Measurements from ENCODE around the gene FNIP1. TPM values are rescaled to one million over a fixed set of nuclear protein-coding genes. Genes with fewer than 3 reads are reported as not detected.
A peak's percentile ranks its signal among the peaks of the same experiment; 100 is the strongest.

FNIP1 gene
- total and polyA plus RNA-seq, 2 experiments from 2014 or later, result 20.7 to 73.4 TPM

DNA sequence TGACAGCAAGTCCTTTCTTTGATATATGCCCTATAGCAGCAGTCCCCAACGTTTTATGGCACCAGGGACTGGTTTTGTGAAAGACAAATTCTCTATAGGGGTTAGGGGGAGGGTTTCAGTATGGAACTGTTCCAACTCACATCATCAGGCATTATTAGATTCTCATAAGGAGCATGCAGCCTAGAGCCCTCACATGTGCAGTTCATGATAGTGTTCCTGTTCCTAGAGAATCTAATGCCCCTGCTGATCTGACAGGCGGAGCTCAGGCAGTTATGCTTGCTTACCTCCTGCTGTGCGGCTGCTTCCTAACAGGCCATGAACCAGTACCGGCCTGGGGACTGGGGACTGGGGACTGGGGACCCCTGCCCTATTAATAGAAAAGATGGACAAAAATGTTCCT is 159.1 kb downstream of the FNIP1 start:
- no peaks in the 10 kb centered on the region for H3K9me3 ChIP-seq (ENCODE audit: low read depth)
- no peak overlapping the region for H3K4me2 ChIP-seq
- H3K4me1 ChIP-seq (ENCODE audit: insufficient read depth), result peaks cover 15% of the 10 kb centered on the region
- no peaks in the 10 kb centered on the region for H3K36me3 ChIP-seq (replicated peaks; ENCODE audit: insufficient read depth, low read depth)
- no peaks in the 10 kb centered on the region for H4K20me1 ChIP-seq (ENCODE audit: insufficient read depth, poor library complexity, severe bottlenecking)
- no peak for DNase-seq (ENCODE audit: low spot score)
- H3K27ac ChIP-seq, result no peak overlapping the region
- no peak overlapping the region for H3K4me3 ChIP-seq
- 88% methylated on average over 4 of the region's 4 CpGs for WGBS (ENCODE audit: low lambda C conversion rate, missing lambda C conversion rate)
- no peaks in the 10 kb centered on the region for H3K27me3 ChIP-seq
- H3K79me2 ChIP-seq, result peaks cover 15% of the 10 kb centered on the region
- no peak overlapping the region for H2AFZ ChIP-seq
- TF ChIP-seq EZH2phosphoT487 (IDR thresholded peaks at IDR 0.05; ENCODE audit: low read depth, severe bottlenecking, unreplicated experiment) (no peak), EZH2 (IDR thresholded peaks at IDR 0.05; ENCODE audit: borderline replicate concordance) (no peak)
- TF ChIP-seq, protein P1, sequence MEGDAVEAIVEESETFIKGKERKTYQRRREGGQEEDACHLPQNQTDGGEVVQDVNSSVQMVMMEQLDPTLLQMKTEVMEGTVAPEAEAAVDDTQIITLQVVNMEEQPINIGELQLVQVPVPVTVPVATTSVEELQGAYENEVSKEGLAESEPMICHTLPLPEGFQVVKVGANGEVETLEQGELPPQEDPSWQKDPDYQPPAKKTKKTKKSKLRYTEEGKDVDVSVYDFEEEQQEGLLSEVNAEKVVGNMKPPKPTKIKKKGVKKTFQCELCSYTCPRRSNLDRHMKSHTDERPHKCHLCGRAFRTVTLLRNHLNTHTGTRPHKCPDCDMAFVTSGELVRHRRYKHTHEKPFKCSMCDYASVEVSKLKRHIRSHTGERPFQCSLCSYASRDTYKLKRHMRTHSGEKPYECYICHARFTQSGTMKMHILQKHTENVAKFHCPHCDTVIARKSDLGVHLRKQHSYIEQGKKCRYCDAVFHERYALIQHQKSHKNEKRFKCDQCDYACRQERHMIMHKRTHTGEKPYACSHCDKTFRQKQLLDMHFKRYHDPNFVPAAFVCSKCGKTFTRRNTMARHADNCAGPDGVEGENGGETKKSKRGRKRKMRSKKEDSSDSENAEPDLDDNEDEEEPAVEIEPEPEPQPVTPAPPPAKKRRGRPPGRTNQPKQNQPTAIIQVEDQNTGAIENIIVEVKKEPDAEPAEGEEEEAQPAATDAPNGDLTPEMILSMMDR (IDR thresholded peaks at IDR 0.05; ENCODE audit: poor library complexity), result no peak
- no peaks in the 10 kb centered on the region for H3K9me2 ChIP-seq (replicated peaks; ENCODE audit: insufficient read depth)

DNA sequence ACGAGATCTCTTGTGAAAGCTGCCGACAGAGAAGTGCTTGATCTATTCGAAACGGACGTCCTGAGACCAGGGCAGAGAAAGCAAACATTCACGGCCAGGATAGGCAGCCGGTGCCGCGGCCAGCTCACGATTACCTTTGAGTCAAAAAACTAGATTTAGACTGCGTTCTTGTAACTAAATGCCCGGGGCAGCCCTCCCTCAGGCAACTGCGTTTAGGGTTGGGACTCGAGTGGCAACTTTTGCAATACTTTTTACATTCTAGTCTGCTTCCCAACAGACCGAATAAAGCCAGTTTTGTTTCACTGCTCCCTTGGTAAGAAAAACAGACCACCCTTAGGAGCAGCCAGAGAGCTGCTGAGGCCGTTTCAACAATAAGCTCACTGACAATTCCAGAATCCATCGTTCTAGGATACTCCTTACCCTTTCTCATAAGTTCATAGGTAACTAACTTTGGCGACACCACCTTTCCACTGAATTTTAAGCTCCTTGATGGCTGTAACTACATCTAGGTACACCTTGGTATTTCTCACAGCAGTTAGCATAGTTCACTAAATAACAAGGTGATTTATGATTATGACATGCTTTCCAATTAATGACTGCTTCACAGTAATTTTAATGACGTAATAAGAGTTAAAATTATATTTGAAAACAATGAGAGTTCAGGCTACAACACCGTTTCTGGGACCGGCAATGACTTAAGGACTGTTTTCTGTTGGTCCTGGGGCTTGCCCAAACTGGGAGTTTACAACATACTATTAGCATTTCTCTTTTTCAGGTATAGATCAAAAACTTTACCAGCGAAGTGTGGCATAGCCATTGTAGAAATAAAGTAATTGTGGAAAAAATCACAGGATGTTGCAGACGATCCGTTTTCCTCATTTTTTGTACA is 160.9 kb downstream of the FNIP1 start:
- Histone ChIP-seq H3K36me3 (replicated peaks; ENCODE audit: insufficient read depth, low read depth) (no peaks in the 10 kb centered on the region), H3K27ac (peak overlapping the region; percentile 98), H4K20me1 (ENCODE audit: insufficient read depth, poor library complexity, severe bottlenecking) (no peaks in the 10 kb centered on the region), H2AFZ (peak overlapping the region; percentile 53), H3K79me2 (peaks cover 33% of the 10 kb centered on the region), H3K4me2 (peak overlapping the region; percentile 85), H3K9me3 (ENCODE audit: low read depth) (no peaks in the 10 kb centered on the region), H3K4me3 (peak overlapping the region; percentile 41), H3K4me1 (ENCODE audit: insufficient read depth) (peaks cover 19% of the 10 kb centered on the region), H3K27me3 (no peaks in the 10 kb centered on the region), H3K9me2 (replicated peaks; ENCODE audit: insufficient read depth) (no peaks in the 10 kb centered on the region)
- WGBS (ENCODE audit: low lambda C conversion rate, missing lambda C conversion rate), result 4% methylated on average over 24 of the region's 24 CpGs
- DNase-seq (ENCODE audit: low spot score), result peak; percentile 9
- TF ChIP-seq EZH2 (IDR thresholded peaks at IDR 0.05; ENCODE audit: borderline replicate concordance), result no peak
- no peak for TF ChIP-seq EZH2phosphoT487 (IDR thresholded peaks at IDR 0.05; ENCODE audit: low read depth, severe bottlenecking, unreplicated experiment)
- TF ChIP-seq, protein P1 (IDR thresholded peaks at IDR 0.05; ENCODE audit: poor library complexity), result no peak

DNA sequence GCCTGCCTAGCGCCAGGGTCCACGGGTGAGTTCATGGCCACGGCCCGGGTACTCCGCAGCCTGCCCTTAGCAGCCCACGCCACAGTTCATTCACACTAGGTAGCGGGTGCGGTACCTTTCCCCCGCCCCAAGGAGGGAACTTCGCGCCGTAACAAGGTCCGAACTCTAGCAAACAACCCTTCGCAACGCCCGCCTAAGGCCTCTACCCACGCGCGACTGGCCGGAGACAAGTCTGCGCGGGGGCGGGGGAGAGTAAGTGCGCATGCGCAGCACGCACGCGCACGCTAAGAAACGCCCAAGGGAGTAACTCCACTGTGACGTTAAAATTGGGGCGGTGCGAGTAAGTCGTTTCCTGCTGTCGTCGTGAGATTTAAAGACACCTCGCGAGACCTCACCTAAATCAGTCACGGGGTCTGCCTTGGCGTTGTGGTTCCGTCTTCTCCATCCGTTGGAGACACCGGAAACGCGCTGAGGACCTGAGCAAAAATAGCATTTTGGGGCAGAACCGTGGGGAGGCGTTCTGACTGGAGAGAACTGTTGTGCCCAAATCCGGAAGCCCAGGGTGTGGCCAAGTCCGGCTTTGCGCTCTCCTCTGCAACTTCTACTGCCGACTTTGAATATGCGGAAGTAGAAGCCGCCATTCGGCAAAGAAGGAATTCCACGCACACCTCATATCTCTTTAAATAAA is 161.7 kb downstream of the FNIP1 start, which contains the start of gene RAPGEF6:
Gene RAPGEF6 (minus strand): TSS at position 234 of the 688 bp plus-strand sequence. CDS start 199 bp downstream, at position 35.
- peaks cover 22% of the 10 kb centered on the region for H3K4me1 ChIP-seq (ENCODE audit: insufficient read depth)
- H2AFZ ChIP-seq, result peak within 1 kb of the TSS; percentile 53
- H3K4me3 ChIP-seq, result peak within 1 kb of the TSS; percentile 41
- peak within 1 kb of the TSS; percentile 85 for H3K4me2 ChIP-seq
- H3K9me3 ChIP-seq (ENCODE audit: low read depth), result no peaks in the 10 kb centered on the region
- no peaks in the 10 kb centered on the region for H3K27me3 ChIP-seq
- peaks cover 38% of the 10 kb centered on the region for H3K79me2 ChIP-seq
- H3K36me3 ChIP-seq (replicated peaks; ENCODE audit: insufficient read depth, low read depth), result no peaks in the 10 kb centered on the region
- 1% methylated on average over 55 of the region's 55 CpGs for WGBS (ENCODE audit: low lambda C conversion rate, missing lambda C conversion rate)
- no peaks in the 10 kb centered on the region for H3K9me2 ChIP-seq (replicated peaks; ENCODE audit: insufficient read depth)
- TF ChIP-seq, protein P1 (IDR thresholded peaks at IDR 0.05; ENCODE audit: poor library complexity), result no peak
- TF ChIP-seq EZH2 (IDR thresholded peaks at IDR 0.05; ENCODE audit: borderline replicate concordance), result no peak
- no peak for TF ChIP-seq EZH2phosphoT487 (IDR thresholded peaks at IDR 0.05; ENCODE audit: low read depth, severe bottlenecking, unreplicated experiment)
- peak; percentile 99 for DNase-seq (ENCODE audit: low spot score)
- peak within 1 kb of the TSS; percentile 98 for H3K27ac ChIP-seq
- H4K20me1 ChIP-seq (ENCODE audit: insufficient read depth, poor library complexity, severe bottlenecking), result no peaks in the 10 kb centered on the region

Data from hepatocyte (in vitro differentiated cells).